GM19397 (cell line): ENCODE results near the gene KLK11.
"Not testable (repeated sequence)": the region's sequence is repeated elsewhere in the genome, so short reads cannot be mapped to it uniquely, and the experiment has no call there.

Source experiments
- ATAC-seq: cut with Tn5 transposase; IDR thresholded peaks from one replicate; pipeline ENCODE4 v1.9.1; 2021; ENCODE audit warnings: mild to moderate bottlenecking, moderate library complexity; ENCODE audit not compliant: unreplicated experiment

The KLK11 gene

GRCh38 chr19:51007488-51007887, 18.9 kb downstream of the KLK11 start:
- ATAC-seq = no peak

GRCh38 chr19:51006406-51006805, 20.0 kb downstream of the KLK11 start:
- no peak for ATAC-seq

DNA sequence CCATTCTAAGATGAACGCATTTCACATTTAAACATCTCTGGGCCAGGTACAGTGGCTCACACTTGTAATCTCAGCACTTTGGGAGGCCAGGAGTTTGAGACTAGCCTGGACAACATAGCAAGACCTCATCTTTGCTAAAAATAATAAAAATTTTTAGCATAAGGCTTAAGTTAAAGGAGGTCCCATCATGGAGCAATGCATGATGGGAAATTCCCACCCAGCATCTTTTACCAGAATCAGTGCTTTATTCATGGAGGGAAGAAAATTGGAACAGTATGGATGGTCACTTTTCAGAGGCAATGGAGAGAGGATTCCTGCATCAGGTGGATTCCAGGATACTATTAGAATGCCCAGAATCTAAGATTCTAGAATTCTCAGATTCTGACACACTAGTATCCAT, 21.2 kb downstream of the KLK11 start:
- no peak for ATAC-seq

GRCh38 chr19:51003316-51003715, 23.1 kb downstream of the KLK11 start:
- ATAC-seq = no peak

- no peak for ATAC-seq
Measured at GRCh38 chr19:51002542-51003311, 23.7 kb downstream of the KLK11 start.

GRCh38 chr19:51002089-51002532, 24.3 kb downstream of the KLK11 start:
- ATAC-seq = no peak

- ATAC-seq = no peak
Measured at GRCh38 chr19:51001515-51001914, 24.9 kb downstream of the KLK11 start, which contains the start of gene KLK8. Gene KLK8, minus strand, starts transcription at chr19:51001604. Its CDS starts 437 bp downstream, at chr19:51001167.

GRCh38 chr19:51000981-51001380, 25.4 kb downstream of the KLK11 start:
- no peak for ATAC-seq

- ATAC-seq = no peak
Measured at GRCh38 chr19:51000426-51000825, 26.0 kb downstream of the KLK11 start.

- no peak for ATAC-seq
Measured at GRCh38 chr19:50998686-50999085, 27.7 kb downstream of the KLK11 start.

DNA sequence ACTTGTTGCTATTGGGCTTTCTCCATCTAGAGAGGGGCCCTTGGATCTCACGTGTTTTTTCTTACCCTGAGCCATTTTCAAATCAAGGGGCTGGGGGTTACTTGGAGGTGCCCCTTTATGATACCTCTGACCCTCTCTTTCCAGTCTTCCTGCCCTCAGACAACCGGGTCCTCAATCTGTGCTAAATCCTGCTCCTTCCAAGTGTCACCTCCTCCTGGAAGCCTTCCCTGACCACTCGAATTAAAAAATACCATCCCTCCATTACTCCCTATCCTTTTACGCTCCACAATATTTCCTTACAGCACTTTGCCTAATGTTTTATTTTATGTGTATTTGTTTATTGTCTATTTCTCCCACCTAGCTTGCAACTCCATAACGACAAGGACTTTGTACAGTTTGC, 28.4 kb downstream of the KLK11 start:
- ATAC-seq = no peak

GRCh38 chr19:50994129-50994528, 32.3 kb downstream of the KLK11 start:
- ATAC-seq = no peak

- no peak for ATAC-seq
Measured at GRCh38 chr19:50992666-50993035, 33.8 kb downstream of the KLK11 start.

DNA sequence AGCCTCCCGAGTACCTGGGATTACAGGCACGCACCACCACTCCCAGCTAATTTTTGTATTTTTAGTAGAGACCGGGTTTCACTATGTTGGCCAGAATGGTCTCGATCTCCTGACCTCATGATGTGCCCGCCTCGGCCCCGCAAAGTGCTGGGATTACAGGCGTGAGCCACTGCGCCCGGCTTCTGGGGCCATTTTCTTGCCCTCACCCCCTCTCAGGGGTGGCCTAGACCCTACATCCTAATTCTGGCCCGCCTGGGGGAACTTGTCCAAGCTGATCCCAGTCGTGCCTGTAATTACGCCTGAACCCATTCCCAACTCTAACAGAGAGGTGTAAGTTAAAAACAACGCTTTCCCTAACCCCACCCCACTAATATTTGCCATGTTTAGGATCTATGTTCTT, 42.0 kb downstream of the KLK11 start:
- not testable (repeated sequence) for ATAC-seq

DNA sequence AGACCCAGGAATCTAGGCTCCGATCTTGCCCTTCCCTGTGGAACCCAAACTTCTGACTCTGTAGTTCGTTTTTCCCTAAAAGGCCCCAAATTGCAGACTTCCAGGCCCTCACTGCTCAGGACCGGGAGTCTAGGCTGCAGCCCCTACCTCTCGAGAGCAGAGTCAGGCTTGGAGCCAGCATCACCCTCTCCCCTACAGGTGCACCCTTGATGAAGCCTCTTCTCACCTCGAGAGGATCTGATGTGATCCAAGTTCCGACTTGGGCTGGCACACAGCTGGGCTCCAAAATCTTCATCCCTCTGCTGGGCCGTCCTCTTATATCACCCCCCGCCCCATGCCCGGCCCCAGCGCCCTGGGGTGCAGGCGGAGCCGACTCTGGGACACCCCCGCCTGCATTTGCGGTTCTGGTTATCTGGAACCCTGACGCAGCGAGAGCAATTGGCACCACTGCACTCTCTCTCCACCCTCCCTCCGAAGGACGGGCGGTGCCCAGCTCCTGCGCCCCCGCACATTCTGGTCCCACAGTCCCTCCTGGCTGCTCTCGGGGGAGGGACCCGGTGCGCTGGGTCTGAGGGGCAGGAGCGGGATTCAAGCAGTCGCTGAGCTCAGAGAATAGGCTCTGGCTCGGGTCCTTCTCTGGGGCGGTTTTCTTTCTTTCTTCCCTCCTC, 42.7 kb downstream of the KLK11 start, which contains the start of gene KLK7:
TSS of gene KLK7 (minus strand) at position 293 of the 668 bp plus-strand sequence. CDS start 1,518 bp downstream, outside the sequence.
- no peak for ATAC-seq

DNA sequence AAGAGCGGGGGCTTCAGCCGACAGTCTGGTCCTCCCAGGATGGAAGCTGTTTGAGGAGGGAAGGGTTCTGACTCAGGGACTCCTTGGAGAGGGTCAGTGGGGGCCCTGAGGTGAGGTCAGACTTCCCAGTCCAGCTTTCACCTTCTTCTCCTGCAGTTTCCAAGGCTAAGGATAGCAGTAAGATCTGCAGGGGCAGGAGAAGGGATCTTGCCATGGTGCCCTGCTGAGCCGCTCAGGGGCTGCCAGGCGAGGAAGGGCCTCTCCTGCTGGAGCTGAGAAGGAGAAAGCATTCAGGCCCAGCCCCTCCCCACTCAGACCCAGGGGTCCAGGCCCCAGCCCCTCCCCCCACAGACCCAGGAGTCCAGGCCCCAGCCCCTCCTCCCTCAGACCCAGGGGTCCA, 44.2 kb downstream of the KLK11 start:
- no peak for ATAC-seq

DNA sequence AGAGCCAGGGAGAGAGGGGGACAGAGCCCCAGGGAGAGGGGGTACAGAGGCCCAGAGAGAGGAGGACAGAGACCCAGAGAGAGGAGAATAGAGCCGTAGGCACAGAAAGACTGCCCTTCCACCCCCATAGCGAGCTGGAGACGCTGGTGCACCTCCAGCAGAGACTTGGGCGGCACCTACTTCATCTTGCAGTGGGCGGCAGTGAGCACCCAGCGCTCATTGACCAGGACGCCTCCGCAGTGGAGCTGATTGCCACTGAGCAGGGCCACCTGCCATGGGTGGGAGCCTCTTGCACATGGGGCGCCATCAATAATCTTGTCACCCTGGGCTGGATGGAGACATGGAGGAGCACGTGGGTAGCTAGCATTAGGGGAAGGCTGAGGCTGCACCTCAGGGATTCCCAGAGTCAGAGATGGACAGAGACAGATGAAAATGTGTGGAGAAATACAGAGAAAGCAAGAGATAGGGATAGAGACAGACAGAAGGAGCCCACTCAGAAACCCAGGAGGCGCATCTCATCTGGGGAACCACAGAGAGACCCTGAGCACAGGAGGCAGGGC, 44.7 kb downstream of the KLK11 start:
- no peak for ATAC-seq

DNA sequence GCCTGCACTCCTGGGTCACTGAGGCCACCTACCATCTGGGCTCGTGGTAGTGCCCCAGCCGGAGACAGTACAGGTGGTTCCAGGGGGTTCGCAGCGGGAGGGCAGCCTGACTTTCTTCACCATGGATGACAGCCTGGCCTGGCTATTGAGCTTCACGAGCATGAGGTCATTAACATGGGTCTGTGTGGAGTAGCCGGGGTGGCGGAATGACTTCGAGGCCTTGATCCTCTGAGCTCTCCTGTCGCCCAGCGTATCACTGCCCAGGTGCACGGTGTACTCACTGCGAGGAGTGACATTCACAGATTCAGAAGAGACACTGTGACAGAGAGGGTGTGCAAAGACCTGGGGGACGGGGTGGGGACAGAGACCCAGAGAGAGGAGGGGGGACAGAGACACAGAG, 46.2 kb downstream of the KLK11 start:
- ATAC-seq = no peak

DNA sequence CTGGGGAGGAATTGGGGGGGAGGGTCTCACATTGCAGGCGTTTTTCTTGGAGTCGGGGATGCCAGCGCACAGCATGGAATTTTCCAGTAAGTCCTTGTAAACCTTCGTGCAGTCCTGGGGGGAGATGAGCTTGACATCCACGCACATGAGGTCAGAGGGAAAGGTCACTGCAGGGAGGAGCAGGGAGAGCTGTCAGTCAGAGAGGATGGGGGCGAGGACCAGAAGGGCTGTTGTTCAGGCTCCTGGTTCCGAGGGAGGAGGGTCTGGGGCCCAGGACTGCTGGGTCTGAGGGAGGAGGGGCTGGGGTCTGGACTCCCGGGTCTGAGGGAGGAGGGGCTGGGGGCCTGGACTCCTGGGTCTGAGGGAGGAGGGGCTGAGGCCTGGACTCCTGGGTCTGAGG, 46.7 kb downstream of the KLK11 start:
- ATAC-seq = no peak

- ATAC-seq = no peak
Measured at GRCh38 chr19:50978772-50979390, 47.5 kb downstream of the KLK11 start.

- no peak for ATAC-seq
Measured at GRCh38 chr19:50977626-50978025, 48.8 kb downstream of the KLK11 start.
